H9 (cell line): ENCODE measurements around the gene MSLN. TPM values are rescaled to one million over a fixed set of nuclear protein-coding genes. Genes with fewer than 3 reads are reported as not detected.

ENCODE experiments used
- DNase-seq: peaks from one replicate; pipeline ENCODE4 v3.0.0-alpha.2; 2017
- H2AFZ ChIP-seq: one replicate; pipeline ENCODE4 v1.6.1; 2013; ENCODE audit warnings: mild to moderate bottlenecking, low read length, control low read depth, moderate library complexity
- H2AK5ac ChIP-seq: 2 replicates; pipeline ENCODE4 v1.6.1; 2013; ENCODE audit warnings: low read length, control low read depth, mixed read lengths; ENCODE audit not compliant: insufficient read length
- H2BK120ac ChIP-seq: one replicate; pipeline ENCODE4 v1.6.1; 2013; ENCODE audit warnings: low read depth, mild to moderate bottlenecking, low read length, control low read depth, inconsistent platforms; ENCODE audit not compliant: poor library complexity, severe bottlenecking
- H2BK12ac ChIP-seq: 2 replicates; pipeline ENCODE4 v1.6.1; 2013; ENCODE audit warnings: low read length, control low read depth, mixed read lengths, low read depth; ENCODE audit not compliant: insufficient read length
- H2BK15ac ChIP-seq: 2 replicates; pipeline ENCODE4 v1.6.1; 2013; ENCODE audit warnings: low read depth, low read length, control low read depth
- H2BK20ac ChIP-seq: one replicate; pipeline ENCODE4 v1.6.1; 2013; ENCODE audit warnings: low read depth, mild to moderate bottlenecking, low read length, control low read depth, inconsistent platforms; ENCODE audit not compliant: poor library complexity, severe bottlenecking
- H2BK5ac ChIP-seq: 2 replicates; pipeline ENCODE4 v1.6.1; 2013; ENCODE audit warnings: low read length, control low read depth, mixed read lengths; ENCODE audit not compliant: insufficient read length
- H3K14ac ChIP-seq: 2 replicates; pipeline ENCODE4 v1.6.1; 2013; ENCODE audit warnings: low read length, control low read depth; ENCODE audit not compliant: insufficient read depth
- H3K18ac ChIP-seq: 2 replicates; pipeline ENCODE4 v1.6.1; 2013; ENCODE audit warnings: low read depth, mild to moderate bottlenecking, mixed read lengths, low read length, control low read depth; ENCODE audit not compliant: insufficient read length
- H3K23ac ChIP-seq: 2 replicates; pipeline ENCODE4 v1.6.1; 2013; ENCODE audit warnings: low read length, control low read depth, mixed read lengths, low read depth; ENCODE audit not compliant: insufficient read length
- H3K23me2 ChIP-seq: 2 replicates; pipeline ENCODE4 v1.6.1; 2013; ENCODE audit warnings: low read depth, mild to moderate bottlenecking, mixed read lengths, low read length, control low read depth; ENCODE audit not compliant: insufficient read length, poor library complexity, severe bottlenecking
- H3K27ac ChIP-seq: 2 replicates; pipeline ENCODE4 v1.5.1; 2013; ENCODE audit warnings: low read length, control low read depth, mixed read lengths, low read depth; ENCODE audit not compliant: insufficient read length
- H3K27me3 ChIP-seq: 2 replicates; pipeline ENCODE4 v1.6.1; 2013; ENCODE audit warnings: low read length, control low read depth, inconsistent platforms; ENCODE audit not compliant: insufficient read depth
- H3K4ac ChIP-seq: 2 replicates; pipeline ENCODE4 v1.6.1; 2013; ENCODE audit warnings: low read depth, mild to moderate bottlenecking, control low read depth, inconsistent platforms, low read length, moderate library complexity
- H3K4me1 ChIP-seq: 2 replicates; pipeline ENCODE4 v1.6.1; 2013; ENCODE audit warnings: low read length, control low read depth, inconsistent platforms; ENCODE audit not compliant: insufficient read depth
- H3K4me2 ChIP-seq: 2 replicates; pipeline ENCODE4 v1.6.1; 2013; ENCODE audit warnings: low read length, control low read depth, mixed read lengths; ENCODE audit not compliant: insufficient read length, insufficient read depth
- H3K56ac ChIP-seq: 2 replicates; pipeline ENCODE4 v1.6.1; 2013; ENCODE audit warnings: low read depth, mild to moderate bottlenecking, mixed read lengths, low read length, control low read depth; ENCODE audit not compliant: insufficient read length
- H3K79me1 ChIP-seq: 2 replicates; pipeline ENCODE4 v1.6.1; 2013; ENCODE audit warnings: low read depth, mild to moderate bottlenecking, moderate library complexity, low read length, control low read depth, inconsistent platforms; ENCODE audit not compliant: insufficient read depth, poor library complexity, severe bottlenecking
- H3K79me2 ChIP-seq: 2 replicates; pipeline ENCODE4 v1.6.1; 2013; ENCODE audit warnings: low read length, control low read depth, inconsistent platforms; ENCODE audit not compliant: insufficient read depth
- H3K9ac ChIP-seq: 2 replicates; pipeline ENCODE4 v1.6.1; 2013; ENCODE audit warnings: low read length, control low read depth, mixed read lengths; ENCODE audit not compliant: insufficient read length; ENCODE audit errors: extremely low read depth
- H3K9me3 ChIP-seq: one replicate; pipeline ENCODE4 v1.6.1; 2013; ENCODE audit warnings: low read depth, low read length, inconsistent platforms; ENCODE audit not compliant: control insufficient read depth
- H3T11ph ChIP-seq: one replicate; pipeline ENCODE4 v1.6.1; 2013; ENCODE audit warnings: mild to moderate bottlenecking, low read length, control low read depth, inconsistent platforms
- H4K20me1 ChIP-seq: one replicate; pipeline ENCODE4 v1.6.1; 2013; ENCODE audit not compliant: control insufficient read depth, insufficient read length, insufficient read depth
- H4K5ac ChIP-seq: 2 replicates; pipeline ENCODE4 v1.6.1; 2013; ENCODE audit warnings: low read depth, mild to moderate bottlenecking, mixed read lengths, low read length, control low read depth; ENCODE audit not compliant: insufficient read length
- H4K8ac ChIP-seq: replicated peaks from 2 replicates; pipeline ENCODE4 v1.6.1; 2013; ENCODE audit warnings: low read length, control low read depth, mixed read lengths, low read depth; ENCODE audit not compliant: insufficient read length
- H4K91ac ChIP-seq: 2 replicates; pipeline ENCODE4 v1.6.1; 2013; ENCODE audit warnings: low read depth, mild to moderate bottlenecking, moderate library complexity, mixed read lengths, low read length, control low read depth; ENCODE audit not compliant: insufficient read length
- H3K27ac Mint-ChIP-seq, 3 experiments: 2 replicates in 2 of 3; 3 replicates in 1 of 3; pipeline ENCODE4 v1.8.0; 2020 to 2021; ENCODE audit warnings: mixed read lengths in 3 of 3, mild to moderate bottlenecking in 1 of 3, moderate library complexity in 1 of 3
- H3K27me3 Mint-ChIP-seq: 2 replicates; pipeline ENCODE4 v1.8.0; 2021; ENCODE audit warnings: low read depth, mild to moderate bottlenecking, moderate library complexity, mixed read lengths
- H3K36me3 Mint-ChIP-seq, 3 experiments: 2 replicates in 2 of 3; 3 replicates in 1 of 3; pipeline ENCODE4 v1.8.0; 2020 to 2021; ENCODE audit warnings: low read depth in 3 of 3, mixed read lengths in 3 of 3; ENCODE audit not compliant: insufficient read depth in 1 of 3
- H3K4me1 Mint-ChIP-seq, 2 experiments: 2 replicates each; pipeline ENCODE4 v1.8.0; 2020; ENCODE audit warnings: mixed read lengths in 2 of 2
- H3K4me3 Mint-ChIP-seq, 2 experiments: 2 replicates in 1 of 2; 3 replicates in 1 of 2; pipeline ENCODE4 v1.8.0; 2020 to 2021; ENCODE audit warnings: mild to moderate bottlenecking in 2 of 2, mixed read lengths in 2 of 2, moderate library complexity in 1 of 2
- H3K9me3 Mint-ChIP-seq, 2 experiments: 2 replicates in 1 of 2; 3 replicates in 1 of 2; pipeline ENCODE4 v1.8.0; 2020; ENCODE audit warnings: mild to moderate bottlenecking in 2 of 2, mixed read lengths in 2 of 2, moderate library complexity in 1 of 2
- CTCF ChIP-seq: fragments of 200-600 bp; sonication (generic); conservative IDR thresholded peaks from 3 replicates; pipeline ENCODE4 v1.8.0; 2021; ENCODE audit warnings: antibody characterized with exemption, mild to moderate bottlenecking
- WGBS: extraction: QIAGEN DNeasy Blood & Tissue Kit; methylation state at CpG from one replicate; pipeline ENCODE4 v1.1.7; 2013; ENCODE audit warnings: missing lambda C conversion rate, low lambda C conversion rate, mixed read lengths; ENCODE audit not compliant: insufficient read length; ENCODE audit errors: extremely low coverage; 5-methylcytosine and 5-hydroxymethylcytosine counted together
- total RNA-seq: library from RNA; stranded (reverse); gene quantifications from 2 replicates; pipeline ENCODE4 v1.2.1, GENCODE V29; 2021

Gene MSLN
- total RNA-seq, 1 experiment from 2014 or later, result 0.22 TPM

- Histone ChIP-seq H3K23me2 (peaks cover 10% of the 10 kb centered on the region), H3K79me2 (no peaks in the 10 kb centered on the region), H4K91ac (no peak overlapping the region), H3K4me2 (peak overlapping the region; percentile 30), H3K4me1 (no peaks in the 10 kb centered on the region), H3K27ac (no peak overlapping the region), H4K20me1 (no peaks in the 10 kb centered on the region), H3K4ac (no peak overlapping the region), H3K9ac (no peak overlapping the region), H2BK5ac (no peak overlapping the region), H3T11ph (no peak overlapping the region), H3K14ac (no peak overlapping the region), H2BK120ac (no peak overlapping the region), H3K27me3 (no peaks in the 10 kb centered on the region; the same call in 1 of the 2 replicates), H3K79me1 (no peaks in the 10 kb centered on the region), H2BK15ac (no peak overlapping the region), H3K23ac (no peak overlapping the region), H3K56ac (no peak overlapping the region), H2BK12ac (no peak overlapping the region), H4K8ac (no peak overlapping the region), H3K9me3 (no peaks in the 10 kb centered on the region), H2AFZ (no peak overlapping the region), H4K5ac (no peak overlapping the region), H2BK20ac (no peak overlapping the region), H2AK5ac (no peak overlapping the region), H3K18ac (no peak overlapping the region)
- no peaks in the 10 kb centered on the region; a peak in 2 of 5 replicates for H3K9me3 Mint-ChIP-seq
- no peak for TF ChIP-seq CTCF
- H3K27me3 Mint-ChIP-seq, result peaks cover 52% of the 10 kb centered on the region
- WGBS, result no CpG with 5 or more reads among the region's 12 CpGs
- no peaks in the 10 kb centered on the region for H3K36me3 Mint-ChIP-seq
- H3K4me1 Mint-ChIP-seq, result peaks cover 17 to 31% of the 10 kb centered on the region in 2 experiments
- peak overlapping the region; percentile 55 to 78 for H3K4me3 Mint-ChIP-seq
- H3K27ac Mint-ChIP-seq, result no peak overlapping the region; a peak in 1 of 7 replicates
- peak; percentile 55 for DNase-seq
Observed at GRCh38 chr16:716200-716568, 44.4 kb upstream of the MSLN start.
